Pancreas (tissue), 10 donors: ENCODE results near the gene SLC6A16. TPM values are rescaled to one million over a fixed set of nuclear protein-coding genes. Genes with fewer than 3 reads are reported as not detected.

Experiments
- ATAC-seq, 4 donors: fragments of 200-7000 bp; cut with Tn5 transposase; one replicate each; pipeline versions ENCODE4 v1.8.0 to v1.9.1; 2020; ENCODE audit warnings: mild to moderate bottlenecking in 4 of 4, moderate library complexity in 4 of 4
- DNase-seq, 6 donors: peaks; one replicate each; pipeline ENCODE4 v3.0.0-alpha.2; 2020
- FAIRE-seq: peaks from 2 replicates; lab custom pipeline; 2012; peaks lifted over from hg19 to GRCh38; lab: Jason Lieb, UNC
- H3K27ac ChIP-seq, 4 donors: fragments of 200-600 bp; sonication (generic); 1 replicate in 3 of 4; 2 replicates in 1 of 4; pipeline versions ENCODE4 v1.5.0 to v1.8.0; 2020
- H3K27me3 ChIP-seq, 4 donors: fragments of 200-600 bp; one replicate each; pipeline ENCODE4 v1.8.0; 2021
- H3K36me3 ChIP-seq, 3 donors: fragments of 200-600 bp; sonication (generic) in 1 of 3; one replicate each; pipeline versions ENCODE4 v1.5.0 to v1.8.0; 2020 to 2021
- H3K4me1 ChIP-seq, 3 donors: fragments of 200-600 bp; one replicate each; pipeline ENCODE4 v1.8.0; 2021
- H3K4me3 ChIP-seq, 4 donors: fragments of 200-600 bp; sonication (generic) in 2 of 4; one replicate each; pipeline versions ENCODE4 v1.5.0 to v1.8.0; 2020 to 2021
- H3K9me3 ChIP-seq, 4 donors: fragments of 200-600 bp; one replicate each; pipeline ENCODE4 v1.8.0; 2021
- CTCF ChIP-seq, 4 donors: fragments of 200-600 bp; sonication (generic) in 3 of 4; IDR thresholded peaks; one replicate each; pipeline versions ENCODE4 v1.5.0 to v1.8.0; 2021; ENCODE audit warnings: antibody characterized with exemption in 4 of 4
- WGBS, 2 donors: extraction: QIAGEN DNeasy Blood & Tissue Kit; methylation state at CpG; one replicate each; pipeline ENCODE4 v1.1.7; 2013; 5-methylcytosine and 5-hydroxymethylcytosine counted together
- intact Hi-C, 3 donors: fragments of 100-400 bp; cut with DNase I; formaldehyde crosslinking; loops; one replicate each; pipeline versions ENCODE4 v1.11.1 to v1.14.2; 2022
- polyA plus RNA-seq, 2 donors: library from polyadenylated mRNA; stranded (reverse); fragments of 200-250 nt; gene quantifications; one replicate each; pipeline ENCODE4 v1.2.3, GENCODE V29; 2013
- total RNA-seq, 6 donors: library from RNA; stranded (reverse); fragmentation: NEBNext Ultra II Directional in 4 of 6; extraction: Animal tissue kit (Norgen Biotek cat#: 25700) in 4 of 6; gene quantifications; one replicate each; pipeline versions ENCODE4 v1.2.1 to v1.2.4, GENCODE V29; 2021 to 2023
- donor health status: healthy with polysubstance abuse.
- donor health status: DM: no; HTN: no; CAD: no; lungs with moderate emphysema.
- donor health status: DM: no; HTN: no; CAD: no.
- donor health status: control.
- donor health status: control.
- donor health status: Bipolar disorder and iron deficiency.
- donor health status: DM: yes; HTN: yes; CAD: no.
- donor health status: DM: no; HTN: no; CAD: no.
- donor health status: DM: no; HTN: no; CAD: no.
- donor health status: DM: yes; HTN: yes; CAD: no.

Gene SLC6A16
- total and polyA plus RNA-seq, 8 donors: 1.5 to 5.9 (median 3.2) TPM

- ATAC-seq: no peak
- no peaks in the 10 kb centered on the region for H3K27me3 ChIP-seq
- peaks cover 0 to 6% (median 0%) of the 10 kb centered on the region in 3 donors for H3K4me1 ChIP-seq
- no peak for FAIRE-seq
- TF ChIP-seq CTCF (IDR thresholded peaks at IDR 0.05): no peak
- intact Hi-C loops: no loop called here
- no peak overlapping the region for H3K27ac ChIP-seq
- H3K9me3 ChIP-seq: no peaks in the 10 kb centered on the region
- peaks cover 0 to 29% (median 10%) of the 10 kb centered on the region in 3 donors for H3K36me3 ChIP-seq
- DNase-seq: peak in 2 of 6 donors; percentile 28 to 38
- no peak overlapping the region for H3K4me3 ChIP-seq
- WGBS, 2 donors: 91 to 95% methylated on average over 11 of the region's 11 CpGs
These were observed 17.3 kb upstream of the SLC6A16 start for GRCh38 chr19:49342291-49342721.

- Histone ChIP-seq H3K36me3 (peaks cover 0 to 19% (median 0%) of the 10 kb centered on the region in 3 donors), H3K4me1 (peaks cover 0 to 6% (median 0%) of the 10 kb centered on the region in 3 donors), H3K27ac (peak overlapping the region; percentile 91 to 95 (median 94)), H3K9me3 (no peaks in the 10 kb centered on the region), H3K27me3 (no peaks in the 10 kb centered on the region), H3K4me3 (no peak overlapping the region)
- WGBS, 2 donors: 91 to 92% methylated on average over 11 of the region's 11 CpGs
- intact Hi-C loops: no loop called here
- no peak for TF ChIP-seq CTCF (IDR thresholded peaks at IDR 0.05)
- no peak for ATAC-seq
- no peak for FAIRE-seq
- DNase-seq: peak in 4 of 6 donors; percentile 31 to 44 (median 38)
These were observed 16.1 kb upstream of the SLC6A16 start for GRCh38 chr19:49340865-49341718.

DNA sequence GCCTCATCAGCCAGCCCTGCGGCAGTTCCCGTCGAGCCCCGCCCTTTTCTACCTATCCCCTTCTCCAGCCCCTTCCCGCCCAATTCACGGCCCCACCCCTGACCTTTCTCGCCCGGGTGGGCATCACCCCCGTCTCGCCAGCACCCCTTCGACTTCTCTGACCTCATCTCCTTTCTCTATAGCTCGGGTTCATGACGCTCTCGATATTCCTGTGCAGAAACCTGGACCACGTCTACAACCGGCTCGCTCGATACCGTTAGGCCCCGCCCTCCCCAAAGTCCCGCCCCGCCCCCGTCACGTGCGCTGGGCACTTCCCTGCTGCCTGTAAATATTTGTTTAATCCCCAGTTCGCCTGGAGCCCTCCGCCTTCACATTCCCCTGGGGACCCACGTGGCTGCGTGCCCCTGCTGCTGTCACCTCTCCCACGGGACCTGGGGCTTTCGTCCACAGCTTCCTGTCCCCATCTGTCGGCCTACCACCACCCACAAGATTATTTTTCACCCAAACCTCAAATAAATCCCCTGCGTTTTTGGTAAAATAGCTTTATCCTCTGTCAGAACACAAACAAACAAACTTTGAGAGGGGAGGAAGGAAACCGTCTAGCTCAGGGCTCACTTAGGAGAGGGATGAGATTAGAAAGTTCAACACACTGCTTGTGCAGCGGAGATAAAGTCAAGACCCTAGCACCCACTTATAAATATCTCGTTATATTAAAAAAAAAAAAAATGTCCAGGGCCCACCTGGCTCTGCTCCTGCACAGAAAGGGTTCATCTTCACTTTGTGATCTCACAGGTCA is 15.3 kb upstream of the SLC6A16 start:
- intact Hi-C loops: no loop called here
- Histone ChIP-seq H3K36me3 (peaks cover 0 to 19% (median 0%) of the 10 kb centered on the region in 3 donors), H3K27me3 (no peaks in the 10 kb centered on the region), H3K4me1 (peaks cover 0 to 6% (median 0%) of the 10 kb centered on the region in 3 donors), H3K4me3 (peak overlapping the region; percentile 21 to 47 (median 30)), H3K9me3 (no peaks in the 10 kb centered on the region), H3K27ac (peak overlapping the region; percentile 91 to 95 (median 94))
- peak; percentile 85 to 95 (median 92) for DNase-seq
- no peak for TF ChIP-seq CTCF (IDR thresholded peaks at IDR 0.05)
- 5 to 7% methylated on average over 35 to 36 of the region's 36 CpGs for WGBS, 2 donors
- no peak for FAIRE-seq
- peak; percentile 72 to 80 (median 76) for ATAC-seq

DNA sequence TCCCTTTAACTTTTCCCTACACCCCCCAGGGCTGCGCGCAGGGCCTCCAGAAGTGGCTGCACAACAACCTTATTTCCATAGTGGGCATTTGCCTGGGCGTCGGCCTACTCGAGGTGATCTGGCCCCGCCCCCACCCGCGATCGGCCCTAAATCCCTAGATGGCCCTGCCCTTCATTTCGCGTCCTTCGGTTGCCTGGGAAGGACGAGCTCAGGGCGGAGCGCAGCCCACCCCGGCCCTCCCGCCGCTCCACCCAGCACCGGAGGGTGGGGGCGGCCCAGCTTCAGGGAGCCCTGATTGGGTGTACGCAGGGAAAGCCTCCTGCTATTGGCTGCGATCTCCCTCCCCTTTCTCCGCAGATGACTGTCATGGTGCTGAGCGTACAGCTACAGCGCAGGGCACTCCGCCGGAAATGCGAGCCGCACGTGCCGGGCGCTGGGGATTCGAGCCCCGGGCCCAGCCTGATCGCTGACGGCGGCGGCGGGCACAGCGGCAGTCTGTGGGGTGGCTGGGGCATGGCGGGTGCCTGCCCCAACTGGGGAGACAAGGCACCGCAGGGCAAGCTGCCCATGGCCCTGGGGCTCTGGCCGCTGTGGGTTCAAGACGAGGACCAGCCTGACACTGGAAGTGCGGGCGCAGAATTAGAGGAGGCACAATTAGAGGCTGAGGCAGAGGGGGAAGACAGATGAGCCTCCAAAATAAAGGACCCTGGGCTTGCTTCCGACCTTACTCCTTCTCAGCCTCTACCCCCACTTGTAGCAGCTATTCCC is 14.5 kb upstream of the SLC6A16 start:
- peaks cover 0 to 19% (median 0%) of the 10 kb centered on the region in 3 donors for H3K36me3 ChIP-seq
- FAIRE-seq (no peak), DNase-seq (peak; percentile 85 to 96 (median 92)), ATAC-seq (peak; percentile 85 to 91 (median 87))
- peak overlapping the region; percentile 91 to 95 (median 94) for H3K27ac ChIP-seq
- H3K4me1 ChIP-seq: peaks cover 0 to 6% (median 0%) of the 10 kb centered on the region in 3 donors
- no peak for TF ChIP-seq CTCF (IDR thresholded peaks at IDR 0.05)
- peak overlapping the region; percentile 21 to 47 (median 30) for H3K4me3 ChIP-seq
- 4 to 5% methylated on average over 46 to 47 of the region's 47 CpGs for WGBS, 2 donors
- intact Hi-C loops: no loop called here
- H3K27me3 ChIP-seq: no peaks in the 10 kb centered on the region
- no peaks in the 10 kb centered on the region for H3K9me3 ChIP-seq
